GM18951 (cell line): Measurements from ENCODE around the gene PEX11G.

Experiments
- POLR2A ChIP-seq: IDR thresholded peaks from 4 replicates; pipeline ENCODE4 v1.6.1; 2011; ENCODE audit warnings: mild to moderate bottlenecking; ENCODE audit not compliant: insufficient read length, insufficient read depth; ENCODE audit errors: extremely low read depth
- in situ Hi-C: fragments of 300-500 bp; cut with MboI; formaldehyde crosslinking; loops from one replicate; pipeline ENCODE4 v1.12.0; 2022; ENCODE audit warnings: low sequenced_read_pairs, mixed read lengths, inconsistent platforms; ENCODE audit not compliant: unreplicated experiment

The PEX11G gene

GRCh38 chr19:7515645-7516151 lies 26.9 kb upstream of the PEX11G start, which contains the start of gene ZNF358:
TSS of gene ZNF358 (plus strand) at chr19:7516103. CDS start at chr19:7519243, 3,140 bp downstream.
- in situ Hi-C loops = no loop called here

GRCh38 chr19:7515110-7515644 lies 26.3 kb upstream of the PEX11G start:
- TF ChIP-seq POLR2A = no peak
- in situ Hi-C loops = no loop called here

More at GRCh38 chr19:7515645-7516151, 26.9 kb upstream of the PEX11G start, which contains the start of gene ZNF358:
- peak; percentile 26 for TF ChIP-seq POLR2A

- in situ Hi-C loops = no loop called here
- TF ChIP-seq POLR2A = no peak
Observed at GRCh38 chr19:7513809-7514642, 25.2 kb upstream of the PEX11G start.

- TF ChIP-seq POLR2A = no peak
- in situ Hi-C loops = no loop called here
Observed at GRCh38 chr19:7512400-7512851, 23.6 kb upstream of the PEX11G start.

- TF ChIP-seq POLR2A = no peak
- in situ Hi-C loops = no loop called here
Observed at GRCh38 chr19:7509625-7510024, 20.8 kb upstream of the PEX11G start.

GRCh38 chr19:7507884-7508283 lies 19.0 kb upstream of the PEX11G start:
- no peak for TF ChIP-seq POLR2A

GRCh38 chr19:7506385-7507328 lies 17.8 kb upstream of the PEX11G start:
- no peak for TF ChIP-seq POLR2A

More at GRCh38 chr19:7507884-7508283, 19.0 kb upstream of the PEX11G start:
- in situ Hi-C loops = no loop called here

GRCh38 chr19:7505682-7506384 lies 17.0 kb upstream of the PEX11G start:
- TF ChIP-seq POLR2A = no peak
- in situ Hi-C loops = no loop called here

More at GRCh38 chr19:7506385-7507328, 17.8 kb upstream of the PEX11G start:
- in situ Hi-C loops = no loop called here

GRCh38 chr19:7505288-7505681 lies 16.4 kb upstream of the PEX11G start:
- in situ Hi-C loops = no loop called here
- TF ChIP-seq POLR2A = no peak

GRCh38 chr19:7504684-7505083 lies 15.8 kb upstream of the PEX11G start:
- in situ Hi-C loops = no loop called here
- no peak for TF ChIP-seq POLR2A

GRCh38 chr19:7502552-7502951 lies 13.7 kb upstream of the PEX11G start:
- no peak for TF ChIP-seq POLR2A
- in situ Hi-C loops = no loop called here

- TF ChIP-seq POLR2A = no peak
- in situ Hi-C loops = no loop called here
Observed at GRCh38 chr19:7500811-7501450, 12.1 kb upstream of the PEX11G start.
